A673 (cell line): Measurements from ENCODE around the gene STX1B.

Source experiments
- EZH2 ChIP-seq: fragments of 200-600 bp; sonication (generic); IDR thresholded peaks from 2 replicates; pipeline ENCODE4 v1.6.1; 2017; ENCODE audit warnings: borderline replicate concordance, low read depth, mild to moderate bottlenecking, mixed read lengths, antibody characterized with exemption, low read length; ENCODE audit not compliant: poor library complexity, severe bottlenecking
- TF ChIP-seq, protein P1 (sequence below): fragments of 300-800, 200-600 bp; sonication (generic); conservative IDR thresholded peaks from 2 replicates; pipeline ENCODE4 v1.5.1; 2017; ENCODE audit warnings: low read depth, mild to moderate bottlenecking, antibody characterized with exemption, low read length, moderate library complexity, mixed read lengths

GRCh38 chr16:31023252-31023602, 12.8 kb upstream of the STX1B start:
- TF ChIP-seq EZH2, result no peak
- TF ChIP-seq, protein P1, sequence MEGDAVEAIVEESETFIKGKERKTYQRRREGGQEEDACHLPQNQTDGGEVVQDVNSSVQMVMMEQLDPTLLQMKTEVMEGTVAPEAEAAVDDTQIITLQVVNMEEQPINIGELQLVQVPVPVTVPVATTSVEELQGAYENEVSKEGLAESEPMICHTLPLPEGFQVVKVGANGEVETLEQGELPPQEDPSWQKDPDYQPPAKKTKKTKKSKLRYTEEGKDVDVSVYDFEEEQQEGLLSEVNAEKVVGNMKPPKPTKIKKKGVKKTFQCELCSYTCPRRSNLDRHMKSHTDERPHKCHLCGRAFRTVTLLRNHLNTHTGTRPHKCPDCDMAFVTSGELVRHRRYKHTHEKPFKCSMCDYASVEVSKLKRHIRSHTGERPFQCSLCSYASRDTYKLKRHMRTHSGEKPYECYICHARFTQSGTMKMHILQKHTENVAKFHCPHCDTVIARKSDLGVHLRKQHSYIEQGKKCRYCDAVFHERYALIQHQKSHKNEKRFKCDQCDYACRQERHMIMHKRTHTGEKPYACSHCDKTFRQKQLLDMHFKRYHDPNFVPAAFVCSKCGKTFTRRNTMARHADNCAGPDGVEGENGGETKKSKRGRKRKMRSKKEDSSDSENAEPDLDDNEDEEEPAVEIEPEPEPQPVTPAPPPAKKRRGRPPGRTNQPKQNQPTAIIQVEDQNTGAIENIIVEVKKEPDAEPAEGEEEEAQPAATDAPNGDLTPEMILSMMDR, result no peak
